ENCODE data around the gene MMP25.

The MMP25 gene

DNA sequence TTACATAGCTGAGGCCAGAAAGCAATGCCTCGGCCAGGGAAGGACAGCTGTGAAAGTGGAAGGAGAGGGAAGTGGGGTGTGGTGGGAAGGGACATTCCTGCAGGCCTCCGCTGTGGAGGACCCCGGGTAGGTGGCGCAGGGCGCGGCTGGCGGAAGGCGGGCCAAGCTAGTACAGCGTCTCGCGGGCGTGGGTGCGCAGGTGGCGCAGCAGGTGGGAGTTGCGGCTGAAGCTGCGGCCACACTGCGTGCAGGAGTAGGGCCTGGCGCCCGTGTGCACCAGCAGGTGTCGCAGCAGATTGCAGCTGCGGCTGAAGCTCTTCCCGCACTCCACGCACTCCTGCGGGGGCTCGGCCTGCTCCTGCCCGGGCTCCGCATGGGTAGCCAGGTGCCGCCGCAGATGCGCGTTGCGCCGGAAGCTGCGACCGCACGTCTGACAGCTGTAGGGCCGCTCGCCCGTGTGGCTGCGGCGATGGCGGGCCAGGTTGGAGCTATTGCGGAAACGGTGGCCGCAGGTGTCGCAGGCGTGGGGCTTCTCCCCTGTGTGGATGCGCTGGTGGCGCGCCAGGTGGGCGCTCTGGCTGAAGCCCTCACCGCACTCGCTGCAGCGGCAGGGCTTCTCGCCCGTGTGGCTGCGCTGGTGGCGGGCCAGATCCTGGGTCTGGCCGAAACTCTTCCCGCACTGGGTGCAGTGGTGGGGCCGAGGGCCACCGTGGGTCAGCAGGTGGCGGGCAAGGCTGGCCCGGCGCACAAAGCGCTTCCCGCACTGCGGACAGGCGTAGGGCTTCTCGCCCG, 42.8 kb downstream of the MMP25 start:
- WGBS, 2 experiments (ENCODE audit: insufficient coverage in 2 of 2): 95 to 96% methylated on average over 67 to 71 of the region's 71 CpGs
- H3K9me3 ChIP-seq (ENCODE audit: control insufficient read depth, low read length): no peaks in the 10 kb centered on the region
- no peak overlapping the region for H3K4me3 ChIP-seq (ENCODE audit: extremely low read depth, insufficient read depth, low read length, poor library complexity, severe bottlenecking)
- H3K27ac ChIP-seq (ENCODE audit: low read depth, low read length, severe bottlenecking): no peak overlapping the region
- no peaks in the 10 kb centered on the region for H3K36me3 ChIP-seq (ENCODE audit: control insufficient read depth, insufficient read depth, low read length)
- H3K4me1 ChIP-seq (ENCODE audit: control insufficient read depth, insufficient read depth, low read length, poor library complexity, severe bottlenecking): peaks cover 8% of the 10 kb centered on the region

GRCh38 chr16:3089717-3090592, 43.6 kb downstream of the MMP25 start:
- whole genome bisulfite sequencing, 2 experiments (ENCODE audit: insufficient coverage in 2 of 2): 96 to 98% methylated on average over 77 to 81 of the region's 81 CpGs
- Histone ChIP-seq H3K4me3 (ENCODE audit: extremely low read depth, insufficient read depth, low read length, poor library complexity, severe bottlenecking) (no peak overlapping the region), H3K9me3 (ENCODE audit: control insufficient read depth, low read length) (no peaks in the 10 kb centered on the region), H3K27ac (ENCODE audit: low read depth, low read length, severe bottlenecking) (no peak overlapping the region), H3K36me3 (ENCODE audit: control insufficient read depth, insufficient read depth, low read length) (no peaks in the 10 kb centered on the region), H3K4me1 (ENCODE audit: control insufficient read depth, insufficient read depth, low read length, poor library complexity, severe bottlenecking) (peaks cover 8% of the 10 kb centered on the region)

- Histone ChIP-seq H3K36me3 (ENCODE audit: control insufficient read depth, insufficient read depth, low read length) (no peaks in the 10 kb centered on the region), H3K27ac (ENCODE audit: low read depth, low read length, severe bottlenecking) (no peak overlapping the region), H3K4me3 (ENCODE audit: extremely low read depth, insufficient read depth, low read length, poor library complexity, severe bottlenecking) (no peak overlapping the region), H3K9me3 (ENCODE audit: control insufficient read depth, low read length) (no peaks in the 10 kb centered on the region), H3K4me1 (ENCODE audit: control insufficient read depth, insufficient read depth, low read length, poor library complexity, severe bottlenecking) (peaks cover 8% of the 10 kb centered on the region)
- WGBS, 2 experiments (ENCODE audit: insufficient coverage in 2 of 2): 93 to 96% methylated on average over 7 to 8 of the region's 8 CpGs
Measured at GRCh38 chr16:3091551-3091950, 45.2 kb downstream of the MMP25 start.

GRCh38 chr16:3092501-3092941, 46.2 kb downstream of the MMP25 start:
- Histone ChIP-seq H3K36me3 (ENCODE audit: control insufficient read depth, insufficient read depth, low read length) (no peaks in the 10 kb centered on the region), H3K9me3 (ENCODE audit: control insufficient read depth, low read length) (no peaks in the 10 kb centered on the region), H3K4me3 (ENCODE audit: extremely low read depth, insufficient read depth, low read length, poor library complexity, severe bottlenecking) (no peak overlapping the region), H3K4me1 (ENCODE audit: control insufficient read depth, insufficient read depth, low read length, poor library complexity, severe bottlenecking) (peaks cover 3% of the 10 kb centered on the region), H3K27ac (ENCODE audit: low read depth, low read length, severe bottlenecking) (no peak overlapping the region)
- 91 to 97% methylated on average over 19 to 20 of the region's 20 CpGs for WGBS, 2 experiments (ENCODE audit: insufficient coverage in 2 of 2)

DNA sequence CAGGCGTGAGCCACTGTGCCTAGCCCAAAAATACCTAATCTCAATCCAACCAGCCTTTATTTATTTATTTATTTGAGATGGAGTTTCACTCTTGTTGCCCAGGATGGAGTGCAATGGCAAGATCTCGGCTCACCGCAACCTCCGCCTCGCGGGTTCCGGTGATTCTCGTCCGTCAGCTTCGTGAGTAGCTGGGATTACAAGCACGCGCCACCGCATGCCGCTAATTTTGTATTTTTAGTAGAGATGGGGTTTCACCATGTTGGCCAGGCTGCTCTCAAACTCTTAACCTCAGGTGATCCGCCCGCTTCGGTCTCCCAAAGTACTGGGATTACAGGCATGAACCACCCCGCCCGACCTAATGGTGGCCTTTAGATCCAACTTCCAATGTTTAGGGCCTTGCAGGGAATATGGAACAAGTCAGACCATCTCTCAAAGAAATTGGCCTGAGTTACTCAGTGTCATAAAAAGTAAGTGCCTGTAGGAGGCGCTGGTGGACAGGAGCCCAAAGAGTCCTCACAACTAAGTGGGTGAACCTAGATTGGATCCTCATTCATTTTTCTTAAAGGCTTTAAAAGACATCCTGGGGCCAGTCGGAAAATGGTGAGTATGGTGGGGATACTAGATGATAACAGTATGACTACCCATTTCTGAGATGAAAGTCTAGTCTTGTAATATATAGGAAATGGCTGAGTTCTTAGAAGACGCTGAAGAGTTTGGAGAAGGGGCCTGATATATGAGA, 48.1 kb downstream of the MMP25 start:
- WGBS, 2 experiments (ENCODE audit: insufficient coverage in 2 of 2): 87 to 93% methylated on average over 15 to 22 of the region's 22 CpGs
- no peaks in the 10 kb centered on the region for H3K9me3 ChIP-seq (ENCODE audit: control insufficient read depth, low read length)

DNA sequence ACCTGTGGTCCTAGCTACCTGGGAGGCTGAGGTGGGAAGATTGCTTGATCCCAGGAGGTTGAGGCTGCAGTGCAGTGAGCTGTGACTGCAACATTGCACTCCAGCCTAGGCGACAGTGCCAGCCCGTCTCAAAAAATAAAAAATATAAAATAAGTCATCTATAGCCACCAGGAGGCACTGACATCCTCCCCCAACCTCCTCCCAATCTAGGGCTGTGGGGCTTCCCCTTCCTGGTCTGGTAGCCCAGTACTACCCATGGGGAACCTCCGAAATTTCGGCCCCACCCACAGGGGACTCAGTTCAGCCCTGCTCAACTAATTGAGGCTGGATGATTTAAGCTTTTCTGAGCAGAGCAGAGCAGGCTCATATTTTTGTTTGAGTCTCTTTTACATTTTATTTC, 49.5 kb downstream of the MMP25 start:
- Histone ChIP-seq H3K27ac (ENCODE audit: low read depth, low read length, severe bottlenecking) (no peak overlapping the region), H3K4me3 (ENCODE audit: extremely low read depth, insufficient read depth, low read length, poor library complexity, severe bottlenecking) (no peak overlapping the region), H3K36me3 (ENCODE audit: control insufficient read depth, insufficient read depth, low read length) (no peaks in the 10 kb centered on the region), H3K9me3 (ENCODE audit: control insufficient read depth, low read length) (no peaks in the 10 kb centered on the region), H3K4me1 (ENCODE audit: control insufficient read depth, insufficient read depth, low read length, poor library complexity, severe bottlenecking) (peaks cover 5% of the 10 kb centered on the region)
- 80% methylated on average over 2 of the region's 4 CpGs; no CpG with 5 or more reads in 1 of the 2 experiments for WGBS, 2 experiments (ENCODE audit: insufficient coverage in 2 of 2)

More for the DNA sequence above, 48.1 kb downstream of the MMP25 start:
- peaks cover 5% of the 10 kb centered on the region for H3K4me1 ChIP-seq (ENCODE audit: control insufficient read depth, insufficient read depth, low read length, poor library complexity, severe bottlenecking)
- no peaks in the 10 kb centered on the region for H3K36me3 ChIP-seq (ENCODE audit: control insufficient read depth, insufficient read depth, low read length)
- H3K27ac ChIP-seq (ENCODE audit: low read depth, low read length, severe bottlenecking): no peak overlapping the region
- H3K4me3 ChIP-seq (ENCODE audit: extremely low read depth, insufficient read depth, low read length, poor library complexity, severe bottlenecking): no peak overlapping the region

GRCh38 chr16:3096362-3096761, 50.0 kb downstream of the MMP25 start:
- no peaks in the 10 kb centered on the region for H3K36me3 ChIP-seq (ENCODE audit: control insufficient read depth, insufficient read depth, low read length)
- WGBS, 2 experiments (ENCODE audit: insufficient coverage in 2 of 2): 87 to 100% methylated on average over 6 of the region's 6 CpGs
- no peak overlapping the region for H3K27ac ChIP-seq (ENCODE audit: low read depth, low read length, severe bottlenecking)
- H3K4me1 ChIP-seq (ENCODE audit: control insufficient read depth, insufficient read depth, low read length, poor library complexity, severe bottlenecking): peaks cover 5% of the 10 kb centered on the region
- no peaks in the 10 kb centered on the region for H3K9me3 ChIP-seq (ENCODE audit: control insufficient read depth, low read length)
- no peak overlapping the region for H3K4me3 ChIP-seq (ENCODE audit: extremely low read depth, insufficient read depth, low read length, poor library complexity, severe bottlenecking)

- WGBS, 2 experiments (ENCODE audit: insufficient coverage in 2 of 2): 17 to 38% methylated on average over 1 to 4 of the region's 8 CpGs
- Histone ChIP-seq H3K36me3 (ENCODE audit: control insufficient read depth, insufficient read depth, low read length) (no peaks in the 10 kb centered on the region), H3K4me1 (ENCODE audit: control insufficient read depth, insufficient read depth, low read length, poor library complexity, severe bottlenecking) (peaks cover 5% of the 10 kb centered on the region), H3K27ac (ENCODE audit: low read depth, low read length, severe bottlenecking) (no peak overlapping the region), H3K9me3 (ENCODE audit: control insufficient read depth, low read length) (no peaks in the 10 kb centered on the region), H3K4me3 (ENCODE audit: extremely low read depth, insufficient read depth, low read length, poor library complexity, severe bottlenecking) (no peak overlapping the region)
Measured at GRCh38 chr16:3097266-3097665, 50.9 kb downstream of the MMP25 start.

GRCh38 chr16:3098459-3099394, 52.4 kb downstream of the MMP25 start, which contains the start of gene ZSCAN10:
TSS of gene ZSCAN10 (minus strand) at chr16:3099294. CDS start at chr16:3092937, 6,357 bp downstream.
- Histone ChIP-seq H3K27ac (ENCODE audit: low read depth, low read length, severe bottlenecking) (no peak within 1 kb of the TSS), H3K9me3 (ENCODE audit: control insufficient read depth, low read length) (no peaks in the 10 kb centered on the region), H3K36me3 (ENCODE audit: control insufficient read depth, insufficient read depth, low read length) (no peaks in the 10 kb centered on the region), H3K4me1 (ENCODE audit: control insufficient read depth, insufficient read depth, low read length, poor library complexity, severe bottlenecking) (peaks cover 5% of the 10 kb centered on the region), H3K4me3 (ENCODE audit: extremely low read depth, insufficient read depth, low read length, poor library complexity, severe bottlenecking) (peak within 1 kb of the TSS; percentile 24)
- WGBS, 2 experiments (ENCODE audit: insufficient coverage in 2 of 2): 10 to 20% methylated on average over 10 to 16 of the region's 21 CpGs

Measured in mesodermal cell (in vitro differentiated cells).